ENCODE data around the gene TINCR.
A peak's percentile ranks its signal among the peaks of the same experiment; 100 is the strongest.

The TINCR gene

DNA sequence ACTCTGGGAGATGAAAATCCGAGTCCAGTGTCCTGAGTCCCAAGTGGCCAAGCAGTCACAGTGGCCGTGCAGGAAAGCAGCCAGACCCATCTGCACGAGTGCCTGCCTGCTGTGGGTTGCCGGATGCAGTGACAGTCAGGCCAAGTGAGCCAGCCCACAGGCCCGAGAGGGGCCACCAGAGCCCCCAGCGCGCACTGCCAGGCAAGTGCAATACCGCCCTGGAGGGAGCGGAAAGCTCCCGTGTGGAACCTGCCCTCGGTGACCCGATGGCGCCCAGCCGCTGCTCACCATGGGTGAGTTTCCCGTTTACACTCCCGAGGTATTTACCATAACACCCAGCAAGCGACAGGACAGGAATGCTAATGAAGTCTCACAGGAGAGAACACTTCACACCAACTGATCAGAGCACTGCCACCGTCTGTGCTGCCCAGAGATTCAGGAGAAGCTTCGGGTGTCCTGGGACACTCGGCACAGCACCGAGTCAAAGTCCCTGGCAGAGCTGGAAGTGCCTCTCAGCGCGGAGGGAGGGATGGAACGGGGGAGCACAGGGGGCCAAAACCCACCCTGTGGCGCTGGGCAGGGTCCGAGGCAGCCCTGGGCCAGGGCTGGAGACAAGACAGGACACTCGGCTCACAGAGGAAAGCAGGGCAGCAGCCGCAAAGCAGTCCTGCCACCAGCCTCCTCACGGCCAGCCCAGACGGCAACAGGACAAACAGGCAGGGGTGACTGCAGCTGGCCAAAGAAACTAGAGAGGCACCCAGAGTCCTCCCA is 21.3 kb upstream of the TINCR start:
- DNase-seq = no peak

DNA sequence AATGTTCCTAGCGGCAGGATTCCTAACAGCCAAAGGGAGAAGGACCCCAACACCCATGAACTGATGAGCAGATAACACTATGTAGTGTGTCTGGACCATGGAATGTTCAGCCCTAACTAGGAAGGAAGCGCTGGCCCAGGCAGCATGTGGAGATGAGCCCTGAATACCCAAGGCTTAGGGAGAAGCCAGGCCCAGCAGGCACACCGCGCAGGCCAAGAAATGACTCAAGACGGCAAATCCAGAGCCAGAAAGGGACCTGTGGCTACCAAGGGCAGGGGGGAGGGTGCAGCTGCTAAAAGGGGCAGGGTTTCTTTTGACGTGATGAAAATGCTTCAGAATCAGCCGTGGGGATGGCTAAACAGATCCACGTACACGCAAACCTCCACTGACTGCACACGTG is 20.7 kb upstream of the TINCR start:
- DNase-seq = no peak

DNA sequence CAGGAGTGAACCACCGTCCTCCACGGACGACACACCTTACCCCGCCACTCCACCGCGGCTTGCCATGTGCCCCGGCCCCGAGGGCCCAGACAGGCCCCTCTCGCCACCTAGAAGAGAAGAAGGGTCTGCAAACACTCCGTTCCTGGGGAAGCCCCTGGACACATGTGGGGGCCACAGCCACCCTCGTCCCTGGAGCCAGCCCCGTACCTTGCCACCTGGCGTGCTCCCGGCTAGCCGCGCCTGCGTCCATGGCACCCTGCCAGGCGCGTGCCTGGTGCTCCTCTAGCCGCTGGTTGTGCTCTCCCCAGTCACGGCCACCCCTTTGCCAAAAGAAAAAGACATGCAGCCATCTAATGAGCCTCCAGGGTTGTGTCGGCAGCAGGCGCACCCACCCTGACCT is 19.9 kb upstream of the TINCR start:
- DNase-seq = no peak

DNA sequence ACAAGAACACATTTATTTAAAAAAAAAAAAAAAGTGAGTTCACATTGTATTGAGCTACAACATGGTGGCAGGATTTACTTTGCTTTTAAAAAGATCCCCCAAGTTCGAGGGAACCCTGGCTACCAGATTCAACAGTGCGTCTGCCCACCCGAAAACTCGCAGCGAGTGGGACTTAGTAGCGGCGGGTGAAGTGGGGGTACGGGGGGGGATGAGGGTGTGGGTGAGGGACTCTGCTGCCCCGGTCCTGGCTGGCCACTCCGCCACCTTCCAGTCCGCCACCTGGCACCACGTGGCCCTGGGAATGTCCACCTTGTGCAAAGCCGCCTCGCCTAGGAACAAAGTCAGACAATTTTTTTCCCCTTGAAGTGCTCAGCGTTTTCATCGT is 19.3 kb upstream of the TINCR start:
- DNase-seq = no peak

DNA sequence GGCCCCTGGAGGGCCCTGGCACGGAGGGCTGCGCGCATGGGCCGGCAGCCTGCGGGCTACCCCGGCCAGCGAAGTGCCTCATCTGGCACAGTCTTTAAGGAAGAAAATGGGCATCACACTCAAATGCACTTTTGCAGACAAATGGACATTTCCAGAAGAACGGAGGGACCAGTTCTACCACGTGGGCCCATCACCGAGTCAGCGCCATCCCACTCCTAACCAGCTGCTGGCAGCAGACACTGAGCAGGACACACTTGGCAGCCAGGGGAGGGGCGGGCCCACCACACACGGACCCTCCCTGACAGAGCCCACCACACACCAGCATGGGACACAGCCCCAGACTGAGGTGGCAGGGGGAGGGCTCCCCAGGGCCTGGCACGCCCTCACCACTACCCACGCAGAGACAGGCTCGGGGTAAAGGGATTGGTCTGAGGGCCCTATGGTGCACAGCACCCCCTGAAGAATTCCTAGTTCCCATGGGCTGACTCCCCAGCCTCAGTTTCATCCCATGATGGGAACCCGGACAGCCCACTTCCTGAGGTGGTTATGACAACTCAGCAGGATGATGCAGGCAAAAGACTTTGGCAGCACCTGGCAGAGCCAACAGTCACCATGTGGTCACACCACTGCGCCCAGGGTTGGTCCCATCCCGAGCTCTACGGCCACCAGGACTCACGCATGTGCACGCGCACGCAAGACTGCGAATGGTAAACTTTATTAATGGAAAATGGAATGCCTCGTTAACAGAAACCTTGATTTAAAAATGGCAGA is 18.7 kb upstream of the TINCR start:
- DNase-seq = no peak

DNA sequence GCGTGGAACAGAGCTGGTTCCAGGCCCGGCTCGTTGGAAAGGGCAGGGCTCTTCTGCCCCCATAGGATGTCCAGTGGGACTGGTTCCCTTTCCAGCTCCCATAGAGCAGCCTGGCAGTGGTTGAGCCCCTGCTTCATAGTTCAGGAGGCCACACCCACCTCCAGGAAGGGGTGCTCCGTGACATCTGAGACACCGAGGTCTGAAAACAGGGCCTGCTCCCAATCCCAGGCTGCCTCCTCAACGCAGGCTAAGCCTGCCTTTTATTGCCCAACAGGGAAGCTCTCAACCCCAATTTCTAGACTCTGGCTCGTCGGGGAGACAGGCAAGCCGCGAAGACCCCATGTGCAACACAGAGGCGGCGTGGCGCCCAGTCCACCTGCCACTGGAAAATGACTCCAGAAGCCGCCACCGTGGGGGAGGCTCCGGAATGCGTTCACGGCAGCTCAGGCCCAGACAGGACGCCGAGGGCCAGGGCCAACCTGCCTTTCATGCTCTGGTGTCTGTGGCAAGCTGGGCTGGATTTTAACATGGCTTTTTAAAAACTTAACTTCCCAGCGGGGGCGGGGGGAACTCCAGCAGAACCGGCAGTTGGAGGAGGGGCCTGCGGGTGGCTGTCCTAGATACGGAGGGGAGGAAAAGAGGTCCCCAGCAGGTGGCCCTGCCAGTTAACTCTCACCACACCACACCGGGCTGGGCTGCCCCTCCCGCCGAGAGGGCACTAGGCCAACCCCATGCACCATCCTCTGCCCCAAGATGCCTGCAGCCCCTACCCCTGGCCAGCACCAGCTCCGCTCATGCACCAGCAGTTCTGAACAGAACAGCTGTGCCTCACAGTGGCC is 17.9 kb upstream of the TINCR start:
- DNase-seq = peak in 3 of 4 experiments; percentile 21 to 56 (median 34)

DNA sequence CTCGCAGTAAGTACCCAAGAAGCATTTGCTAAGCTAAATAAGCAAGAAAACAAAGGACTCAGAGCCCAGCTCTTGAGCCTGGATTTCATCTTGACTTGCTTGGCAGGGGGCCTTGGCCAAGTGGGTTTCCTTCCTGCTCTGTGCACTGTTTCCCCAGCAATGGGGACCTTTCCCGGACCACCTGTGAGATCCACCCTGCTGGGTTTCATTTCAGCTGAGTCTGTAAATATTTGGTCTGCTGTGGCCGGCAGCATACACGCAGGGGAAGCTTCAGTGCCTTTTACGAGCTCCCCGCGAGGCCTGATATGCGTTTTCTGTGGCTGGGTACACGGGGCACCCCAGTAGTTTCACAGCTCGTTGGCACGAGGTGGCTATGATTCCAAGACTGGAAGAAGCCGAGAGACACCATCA is 12.4 kb upstream of the TINCR start:
- DNase-seq = no peak

DNA sequence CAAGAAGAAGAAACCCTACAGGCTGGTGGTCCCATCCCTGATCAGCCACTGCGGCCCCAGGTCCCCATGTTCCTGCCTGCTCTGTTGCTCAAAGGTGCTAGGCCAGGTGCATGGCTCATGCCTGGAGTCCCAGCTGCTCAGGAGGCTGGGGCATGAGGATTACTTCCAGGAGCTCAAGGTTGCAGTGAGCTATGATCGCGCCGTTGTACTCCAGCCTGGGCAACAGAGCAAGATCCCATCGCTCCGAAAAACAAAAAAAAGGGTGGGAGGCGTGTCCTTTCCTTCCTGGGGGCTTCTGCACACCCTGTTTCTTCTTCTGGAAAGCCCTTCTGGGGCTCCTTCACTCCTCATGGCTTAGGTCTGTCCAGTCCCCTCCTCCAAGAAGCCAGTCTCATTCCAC is 11.9 kb upstream of the TINCR start:
- no peak for DNase-seq

DNA sequence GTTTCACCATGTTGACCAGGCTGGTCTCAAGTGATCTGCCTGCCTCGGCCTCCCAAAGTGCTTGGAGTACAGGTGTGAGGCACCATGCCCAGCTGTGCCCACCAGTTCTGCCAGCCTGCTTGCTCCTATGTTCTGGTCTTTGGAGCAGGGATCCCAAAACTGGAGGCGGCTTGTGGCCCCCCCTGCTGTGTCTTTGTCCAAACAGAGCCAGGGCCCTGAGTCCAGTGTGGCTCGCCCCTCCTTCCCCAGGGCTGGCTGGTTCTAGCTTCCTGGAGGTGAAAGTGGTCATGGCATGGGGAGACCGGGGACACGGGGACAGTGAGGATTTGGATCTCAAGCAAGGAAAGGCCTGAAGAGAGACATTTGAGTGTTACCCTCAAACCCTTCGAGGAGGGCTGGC is 11.5 kb upstream of the TINCR start:
- no peak for DNase-seq

DNA sequence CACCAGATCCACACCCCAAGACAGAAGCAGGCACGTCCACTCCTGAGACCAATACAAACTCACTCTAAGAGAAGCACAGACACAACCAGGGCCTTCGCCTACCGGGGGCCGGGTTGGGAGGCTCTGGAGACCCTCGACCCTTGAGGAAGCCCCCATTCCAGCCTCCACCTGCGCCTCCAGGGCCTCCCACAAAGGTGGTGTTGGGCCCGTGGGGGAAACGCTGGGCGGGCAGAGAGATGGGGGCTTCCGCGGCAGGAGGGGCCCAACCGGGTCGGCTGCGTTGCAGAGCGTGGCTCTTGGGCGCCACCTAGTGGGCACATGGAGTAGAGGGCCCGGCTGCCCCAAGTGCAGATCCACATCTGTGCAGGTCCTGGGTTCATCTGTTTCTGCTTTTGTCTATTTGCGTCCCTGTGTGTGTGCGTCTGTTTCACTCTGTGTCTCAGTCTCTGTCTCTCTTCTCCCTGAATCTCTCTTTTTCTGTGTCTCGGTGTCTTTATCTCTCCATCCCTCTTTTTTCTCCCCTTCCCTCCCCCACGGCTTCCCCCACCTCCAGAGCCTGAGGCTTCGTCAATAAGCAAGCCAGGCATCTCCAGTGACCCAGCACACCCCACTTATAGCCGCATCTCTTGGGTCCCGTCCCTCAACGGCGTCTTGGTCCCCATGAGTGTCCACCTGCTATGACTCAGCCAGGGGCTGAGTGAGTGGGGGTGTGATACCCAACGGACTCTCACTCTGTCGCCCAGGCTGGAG is 10.5 kb upstream of the TINCR start:
- DNase-seq = peak; percentile 64 to 83 (median 70)

DNA sequence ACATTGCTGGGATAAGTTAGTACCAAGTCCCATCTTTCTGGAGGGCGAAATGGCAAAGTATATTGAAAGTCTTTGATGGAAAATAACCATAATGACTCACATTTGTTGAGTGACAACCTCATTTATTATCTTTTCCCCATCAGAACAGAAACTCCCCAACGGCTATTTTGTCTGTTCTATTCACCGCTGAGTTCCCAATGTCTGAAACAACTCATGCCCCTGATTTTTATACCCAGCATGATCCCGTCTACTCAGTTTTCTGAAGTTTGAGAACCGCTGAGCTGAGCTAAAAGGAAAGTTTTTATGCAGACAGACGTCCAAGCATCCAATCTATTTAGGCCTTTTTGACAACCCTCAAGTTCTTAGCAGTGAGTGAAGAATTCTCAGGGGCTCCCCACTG is 7.8 kb upstream of the TINCR start:
- no peak for DNase-seq

DNA sequence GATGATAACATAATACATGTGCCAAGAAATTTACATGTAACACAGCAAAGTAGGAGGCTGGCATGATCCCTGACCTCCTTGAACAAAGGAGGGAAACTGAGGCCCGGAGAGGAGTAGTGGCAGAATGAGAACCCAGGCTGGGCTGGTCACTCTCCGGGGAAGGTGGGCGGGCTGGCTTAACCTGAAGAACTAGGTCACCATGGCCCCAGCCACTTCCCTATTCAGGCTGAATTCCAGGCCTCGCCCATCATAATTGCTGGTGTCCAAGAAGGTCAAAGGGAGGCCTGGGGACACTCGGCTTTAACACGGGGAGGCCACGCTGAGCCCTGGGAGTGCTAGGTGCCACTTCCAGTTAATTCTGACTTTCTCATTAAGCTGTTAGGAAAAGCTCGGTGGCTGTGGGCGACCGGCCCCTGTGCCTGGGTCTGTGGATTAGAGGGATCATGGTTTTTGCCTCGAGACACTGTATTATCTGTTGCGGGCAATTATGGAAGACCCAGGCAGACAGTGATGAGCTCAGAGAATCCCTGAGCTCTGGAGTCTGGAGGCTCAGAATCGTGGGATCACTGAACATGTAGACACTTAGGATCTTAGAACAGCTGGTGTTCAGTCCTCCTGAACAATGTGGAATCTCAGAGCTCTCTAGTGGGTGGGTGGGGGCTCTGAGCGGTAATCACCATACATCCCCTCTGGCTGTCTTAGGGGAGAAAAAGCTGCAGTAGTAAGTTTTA is 5.0 kb upstream of the TINCR start:
- no peak for DNase-seq

DNA sequence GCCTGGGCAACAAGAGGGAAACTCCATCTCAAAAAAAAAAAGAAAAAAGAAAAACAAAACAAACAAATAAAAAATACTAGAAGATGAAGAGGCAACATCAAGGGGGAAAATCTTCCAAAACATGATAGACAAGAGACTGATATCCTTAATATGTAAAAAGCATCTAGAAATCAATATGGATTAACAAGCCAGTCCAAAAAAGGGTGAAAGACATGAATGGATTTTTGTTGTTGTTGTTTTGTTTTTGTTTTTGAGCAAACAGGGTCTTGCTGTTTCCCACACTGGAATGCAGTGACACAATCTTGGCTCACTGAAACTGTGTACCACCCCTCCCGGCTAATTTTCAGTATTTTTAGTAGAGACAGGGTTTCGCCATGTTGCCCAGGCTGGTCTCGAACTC is 4.0 kb upstream of the TINCR start:
- no peak for DNase-seq

DNA sequence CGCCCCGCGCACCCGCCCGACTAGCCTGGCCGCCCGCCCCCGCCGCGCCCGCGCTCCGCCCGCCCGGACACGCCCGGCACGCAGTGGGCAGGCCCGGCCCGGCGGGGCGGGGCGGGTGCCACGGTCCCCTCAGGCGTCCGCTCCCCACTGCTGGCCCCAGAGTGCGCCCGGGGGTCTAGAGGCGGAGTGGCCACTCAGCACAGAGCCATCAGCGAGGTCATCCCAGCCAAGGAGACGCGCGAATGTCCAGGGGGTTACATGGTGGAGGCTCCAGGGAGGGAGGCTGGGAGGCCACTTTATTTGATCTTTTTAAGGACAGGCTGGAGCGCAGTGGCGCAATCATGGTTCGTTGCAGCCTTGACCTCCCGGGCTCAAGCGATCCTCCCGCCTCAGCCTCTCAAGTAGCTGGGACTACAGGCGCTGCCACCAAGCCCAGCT is 236 bp upstream of the TINCR start:
- DNase-seq = no peak

DNA sequence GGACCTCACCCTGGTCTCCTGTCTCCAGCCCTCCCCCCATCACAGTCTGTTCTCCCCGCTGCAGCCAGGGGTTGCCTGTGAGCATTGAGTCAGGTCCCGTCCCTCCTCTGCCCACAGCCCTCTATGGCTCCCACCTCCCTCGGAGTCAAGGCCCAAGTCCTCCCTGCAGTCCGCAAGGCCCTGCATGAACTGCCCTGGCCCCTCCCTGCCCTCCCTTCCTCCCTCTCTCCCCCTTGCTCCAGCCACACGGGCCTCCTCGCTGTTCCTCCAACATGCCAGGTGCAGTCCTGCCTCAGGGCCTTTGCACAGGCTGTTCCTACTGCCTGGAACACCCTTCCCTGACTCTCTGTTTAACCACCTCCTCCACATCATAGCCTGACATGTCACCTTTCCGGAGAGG is 2.8 kb downstream of the TINCR start:
- DNase-seq = no peak

DNA sequence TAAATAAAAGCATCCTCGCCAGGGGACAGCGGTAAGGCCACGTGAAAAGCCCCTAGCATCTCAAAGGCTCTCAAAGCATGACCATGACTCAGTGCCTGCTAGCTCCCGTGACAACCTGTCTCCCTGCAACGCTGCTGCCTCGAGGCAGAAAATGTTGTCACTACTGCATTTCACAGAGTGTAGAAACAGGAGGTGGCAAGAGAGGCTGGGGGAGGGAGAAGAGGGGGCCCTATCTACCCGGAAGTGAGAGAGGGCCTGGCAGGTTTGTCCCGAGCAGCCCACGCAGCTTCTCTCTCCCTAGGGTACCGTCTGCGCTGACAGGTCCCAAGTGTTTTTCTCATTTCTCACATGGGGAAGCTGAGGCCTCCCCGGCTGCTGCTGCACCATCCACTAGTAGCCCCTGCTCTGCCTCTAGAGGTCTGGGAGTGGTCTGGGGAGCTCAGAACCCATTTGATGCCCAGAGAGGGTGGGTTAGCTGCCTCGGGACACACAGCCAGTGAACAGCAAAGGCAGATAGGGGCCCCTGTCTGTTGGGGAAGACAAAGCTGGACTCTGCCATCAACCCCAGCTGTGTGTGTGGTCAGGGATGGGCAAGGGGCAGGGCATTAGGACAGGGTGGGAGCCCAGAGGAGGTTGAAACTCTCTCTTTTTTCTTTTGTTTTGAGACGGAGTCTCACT is 3.7 kb downstream of the TINCR start:
- DNase-seq = peak in 3 of 4 experiments; percentile 33 to 49 (median 48)

DNA sequence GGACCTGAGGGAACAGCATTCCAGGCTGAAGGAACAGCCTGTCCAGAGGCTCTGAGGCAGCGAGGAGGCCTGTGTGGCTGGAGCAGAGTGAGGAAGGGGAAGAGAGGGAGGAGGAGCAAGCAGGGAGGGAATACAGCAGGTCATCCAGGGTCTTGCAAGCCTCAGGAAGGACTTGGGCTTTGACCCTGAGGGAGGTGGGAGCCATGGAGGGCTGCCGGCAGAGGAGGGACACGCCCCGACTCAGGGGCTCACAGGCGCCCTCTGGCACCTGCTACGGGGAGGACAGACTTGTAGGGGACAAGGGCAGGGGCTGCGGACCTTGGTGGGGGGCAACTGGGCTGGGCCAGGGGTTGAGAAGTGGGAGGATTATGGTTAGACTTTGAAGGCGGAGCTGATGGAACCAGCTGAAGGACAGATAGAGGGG is 4.7 kb downstream of the TINCR start:
- DNase-seq = no peak

DNA sequence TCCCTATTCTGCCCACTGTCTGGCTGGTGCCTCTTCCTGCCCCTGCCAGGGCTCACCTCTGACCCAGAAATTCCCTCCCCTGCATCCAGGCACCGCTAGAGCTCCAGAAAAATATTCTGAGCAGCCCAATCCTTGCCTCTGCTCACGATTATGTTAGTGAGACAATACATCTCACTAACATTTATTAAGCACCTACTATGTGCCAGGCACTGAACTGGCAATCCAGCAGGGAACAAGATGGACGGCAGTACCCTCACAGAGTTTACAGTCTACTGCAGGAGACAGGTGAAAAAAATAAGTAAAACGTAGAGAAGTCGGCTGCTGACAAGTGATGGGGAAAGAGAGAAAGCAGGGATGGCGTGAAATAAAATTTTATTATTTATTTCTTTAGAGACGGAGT is 5.5 kb downstream of the TINCR start:
- no peak for DNase-seq

DNA sequence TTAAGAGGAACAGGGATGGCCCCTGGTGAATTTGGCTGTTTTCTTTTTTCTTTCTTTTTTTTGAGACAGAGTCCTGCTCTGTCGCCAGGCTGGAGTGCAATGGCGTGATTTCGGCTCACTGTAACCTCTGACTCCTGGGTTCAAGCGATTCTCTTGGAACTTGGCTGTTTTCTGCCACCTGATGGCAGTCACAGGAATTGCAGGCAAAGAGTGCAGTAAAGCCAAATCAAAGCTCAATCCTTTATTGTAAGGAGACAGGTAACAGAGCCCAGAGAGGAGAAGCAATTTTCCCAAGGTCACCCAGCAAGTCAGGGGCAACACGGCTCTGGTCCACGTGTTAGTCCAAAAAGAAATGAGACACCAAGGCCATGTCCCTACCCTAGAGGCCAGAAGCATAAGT is 6.2 kb downstream of the TINCR start:
- DNase-seq = no peak

DNA sequence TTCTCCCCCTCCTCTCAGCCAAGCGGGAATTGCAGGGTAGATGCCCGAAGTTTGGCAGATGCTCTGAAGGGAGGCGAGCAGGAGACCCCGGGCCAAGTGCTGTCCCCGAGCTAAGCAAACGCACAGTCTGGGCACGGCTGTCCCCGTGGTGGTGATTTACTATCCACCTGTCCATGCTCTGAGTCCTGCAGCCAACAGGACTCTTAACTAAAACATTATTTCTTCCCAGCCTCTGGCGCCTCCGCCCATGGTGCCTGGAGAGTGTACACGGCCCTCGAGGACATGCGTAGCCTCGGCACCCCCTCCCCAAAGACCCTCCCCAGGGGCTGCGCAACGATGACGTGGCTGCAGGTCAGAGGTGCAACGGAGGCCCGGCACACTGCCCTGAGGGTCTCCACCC is 7.6 kb downstream of the TINCR start:
- no peak for DNase-seq

DNA sequence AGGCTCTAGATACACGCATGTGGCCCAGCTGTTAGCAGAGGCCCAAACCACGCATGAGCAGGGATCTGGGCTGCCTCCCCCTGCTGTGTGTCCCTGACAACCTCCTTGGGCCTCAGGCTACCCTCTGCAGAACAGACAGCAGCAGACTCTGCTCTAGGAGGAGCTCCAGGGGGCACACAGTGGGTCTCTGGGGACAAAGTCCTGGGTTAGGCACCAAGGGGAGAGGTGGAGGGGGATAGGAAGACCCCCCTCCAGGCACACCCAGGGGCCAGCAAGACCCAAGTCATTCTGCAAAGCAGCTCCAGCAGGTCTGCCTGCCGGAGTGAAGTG is 8.0 kb downstream of the TINCR start:
- no peak for DNase-seq
